Mesendoderm (in vitro differentiated cells): Measurements from ENCODE around the gene PALLD.
"Not testable (repeated sequence)": the region's sequence is repeated elsewhere in the genome, so short reads cannot be mapped to it uniquely, and the experiment has no call there.

Source experiments
- DNase-seq: peaks from one replicate; pipeline ENCODE4 v3.0.0; 2013
- H2AK5ac ChIP-seq: 2 replicates; pipeline ENCODE4 v1.6.1; 2013; ENCODE audit warnings: low read length, inconsistent platforms
- H2BK120ac ChIP-seq: 2 replicates; pipeline ENCODE4 v1.6.1; 2013; ENCODE audit warnings: low read depth, mild to moderate bottlenecking, low read length, moderate library complexity, mixed read lengths
- H2BK15ac ChIP-seq: replicated peaks from 2 replicates; pipeline ENCODE4 v1.6.1; 2013; ENCODE audit warnings: low read depth, mild to moderate bottlenecking, moderate library complexity
- H2BK5ac ChIP-seq: 2 replicates; pipeline ENCODE4 v1.6.1; 2013; ENCODE audit warnings: low read length, inconsistent platforms
- H3K18ac ChIP-seq: 2 replicates; pipeline ENCODE4 v1.6.1; 2013; ENCODE audit warnings: mild to moderate bottlenecking, low read length, mixed read lengths
- H3K23ac ChIP-seq: one replicate; pipeline ENCODE4 v1.6.1; 2013; ENCODE audit warnings: low read length
- H3K27ac ChIP-seq: 2 replicates; pipeline ENCODE4 v1.5.1; 2013; ENCODE audit warnings: low read depth, mild to moderate bottlenecking, inconsistent platforms, low read length, moderate library complexity
- H3K27me3 ChIP-seq: 2 replicates; pipeline ENCODE4 v1.6.1; 2013; ENCODE audit warnings: low read length, control low read depth, mild to moderate bottlenecking, inconsistent platforms; ENCODE audit not compliant: insufficient read depth, poor library complexity
- H3K36me3 ChIP-seq: 2 replicates; pipeline ENCODE4 v1.6.1; 2013; ENCODE audit warnings: low read length, inconsistent platforms; ENCODE audit not compliant: control insufficient read depth, insufficient read depth
- H3K4ac ChIP-seq: one replicate; pipeline ENCODE4 v1.6.1; 2013; ENCODE audit warnings: low read depth, mild to moderate bottlenecking, low read length, moderate library complexity
- H3K4me1 ChIP-seq: 2 replicates; pipeline ENCODE4 v1.6.1; 2013; ENCODE audit warnings: low read depth, low read length, inconsistent platforms; ENCODE audit not compliant: control insufficient read depth
- H3K4me2 ChIP-seq: 2 replicates; pipeline ENCODE4 v1.6.1; 2013; ENCODE audit warnings: low read length
- H3K4me3 ChIP-seq: 2 replicates; pipeline ENCODE4 v1.5.1; 2013; ENCODE audit warnings: mild to moderate bottlenecking, low read length
- H3K56ac ChIP-seq: one replicate; pipeline ENCODE4 v1.6.1; 2013; ENCODE audit warnings: low read length
- H3K79me1 ChIP-seq: 2 replicates; pipeline ENCODE4 v1.6.1; 2013; ENCODE audit warnings: low read length, inconsistent platforms
- H3K79me2 ChIP-seq: 2 replicates; pipeline ENCODE4 v1.6.1; 2013; ENCODE audit warnings: mild to moderate bottlenecking, low read length; ENCODE audit not compliant: control insufficient read depth, insufficient read depth
- H3K9ac ChIP-seq: 2 replicates; pipeline ENCODE4 v1.6.1; 2013; ENCODE audit warnings: low read length, inconsistent platforms
- H4K5ac ChIP-seq: one replicate; pipeline ENCODE4 v1.6.1; 2013; ENCODE audit warnings: low read length
- H4K8ac ChIP-seq: one replicate; pipeline ENCODE4 v1.6.1; 2013; ENCODE audit warnings: low read depth, mild to moderate bottlenecking, control low read depth, low read length, moderate library complexity
- WGBS: extraction: QIAGEN DNeasy Blood & Tissue Kit; methylation state at CpG from one replicate; pipeline ENCODE4 v1.1.7; 2013; ENCODE audit warnings: low lambda C conversion rate, missing lambda C conversion rate; ENCODE audit not compliant: insufficient coverage; ENCODE audit errors: extremely low coverage; 5-methylcytosine and 5-hydroxymethylcytosine counted together

The PALLD gene

GRCh38 chr4:168931215-168931650 is 434.4 kb downstream of the PALLD start:
- DNase-seq = no peak
- Histone ChIP-seq H3K27ac (no peak overlapping the region), H3K18ac (no peak overlapping the region), H4K8ac (no peak overlapping the region), H3K23ac (no peak overlapping the region), H3K4me3 (no peak overlapping the region), H3K56ac (no peak overlapping the region), H3K27me3 (no peaks in the 10 kb centered on the region), H2BK5ac (no peak overlapping the region), H4K5ac (no peak overlapping the region), H2BK15ac (no peak overlapping the region), H3K9ac (no peak overlapping the region), H3K36me3 (no peaks in the 10 kb centered on the region), H3K79me2 (no peaks in the 10 kb centered on the region), H3K4me2 (no peak overlapping the region), H3K4ac (no peak overlapping the region), H3K4me1 (no peaks in the 10 kb centered on the region), H3K79me1 (no peaks in the 10 kb centered on the region), H2AK5ac (no peak overlapping the region), H2BK120ac (no peak overlapping the region)

GRCh38 chr4:168932138-168932537 is 435.3 kb downstream of the PALLD start:
- Histone ChIP-seq H3K79me2 (no peaks in the 10 kb centered on the region), H4K5ac (no peak overlapping the region), H3K4me1 (no peaks in the 10 kb centered on the region), H3K9ac (no peak overlapping the region), H3K4me3 (no peak overlapping the region), H3K18ac (no peak overlapping the region), H3K4ac (no peak overlapping the region), H2BK5ac (no peak overlapping the region), H2BK120ac (no peak overlapping the region), H3K23ac (no peak overlapping the region), H3K36me3 (no peaks in the 10 kb centered on the region), H3K79me1 (no peaks in the 10 kb centered on the region), H3K56ac (no peak overlapping the region), H2AK5ac (no peak overlapping the region), H3K27me3 (no peaks in the 10 kb centered on the region), H3K4me2 (no peak overlapping the region), H4K8ac (no peak overlapping the region), H2BK15ac (no peak overlapping the region), H3K27ac (no peak overlapping the region)
- no peak for DNase-seq

DNA sequence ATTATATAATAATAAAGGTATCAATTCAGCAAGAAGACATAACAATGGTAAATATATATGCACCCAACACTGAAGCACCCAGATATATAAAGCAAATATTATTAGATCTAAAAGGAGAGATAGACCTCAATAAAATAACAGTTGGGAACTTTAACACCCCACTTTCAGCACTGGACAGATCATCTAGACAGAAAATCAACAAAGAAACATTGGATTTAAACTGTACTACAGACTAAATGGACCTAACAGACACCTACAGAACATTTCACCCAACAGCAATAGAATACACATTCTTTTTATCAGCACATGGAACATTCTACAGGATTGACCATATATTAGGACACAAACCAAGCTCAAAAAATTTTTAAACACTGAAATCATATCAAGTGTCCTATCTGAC is 436.6 kb downstream of the PALLD start:
- H3K27me3 ChIP-seq = no peaks in the 10 kb centered on the region
- H4K5ac ChIP-seq = no peak overlapping the region
- H2BK15ac ChIP-seq = no peak overlapping the region
- no peak overlapping the region for H3K23ac ChIP-seq
- H4K8ac ChIP-seq = no peak overlapping the region
- H3K4me1 ChIP-seq = no peaks in the 10 kb centered on the region
- no peak for DNase-seq
- H2AK5ac ChIP-seq = no peak overlapping the region
- H3K4ac ChIP-seq = no peak overlapping the region
- H2BK5ac ChIP-seq = no peak overlapping the region
- H3K27ac ChIP-seq = no peak overlapping the region
- H3K18ac ChIP-seq = no peak overlapping the region
- no peaks in the 10 kb centered on the region for H3K36me3 ChIP-seq
- H3K56ac ChIP-seq = no peak overlapping the region
- H3K79me1 ChIP-seq = no peaks in the 10 kb centered on the region
- no peaks in the 10 kb centered on the region for H3K79me2 ChIP-seq
- no peak overlapping the region for H3K9ac ChIP-seq
- no peak overlapping the region for H3K4me2 ChIP-seq
- H3K4me3 ChIP-seq = no peak overlapping the region
- H2BK120ac ChIP-seq = no peak overlapping the region

DNA sequence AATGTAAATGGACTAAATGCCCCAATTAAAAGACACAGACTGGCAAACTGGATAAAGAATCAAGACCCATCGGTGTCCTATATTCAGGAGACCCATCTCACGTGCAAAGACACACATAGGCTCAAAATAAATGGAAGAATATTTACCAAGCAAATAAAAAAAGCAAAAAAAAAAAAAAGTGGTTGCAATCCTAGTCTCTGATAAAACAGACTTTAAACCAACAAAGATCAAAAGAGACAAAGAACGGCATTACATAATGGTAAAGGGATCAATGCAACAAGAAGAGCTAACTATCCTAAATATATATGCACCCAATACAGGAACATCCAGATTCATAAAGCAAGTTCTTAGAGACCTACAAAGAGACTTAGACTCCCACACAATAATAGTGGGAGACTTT is 440.6 kb downstream of the PALLD start:
- H3K23ac ChIP-seq, H2BK120ac ChIP-seq, H3K27ac ChIP-seq, H3K79me2 ChIP-seq, H2AK5ac ChIP-seq, H4K8ac ChIP-seq, H3K4me1 ChIP-seq, H2BK5ac ChIP-seq, H2BK15ac ChIP-seq, H3K4ac ChIP-seq, H3K56ac ChIP-seq, H3K4me3 ChIP-seq, H3K9ac ChIP-seq, H3K79me1 ChIP-seq, H3K36me3 ChIP-seq, H4K5ac ChIP-seq, H3K18ac ChIP-seq, H3K27me3 ChIP-seq, DNase-seq, H3K4me2 ChIP-seq: not testable (repeated sequence)
- WGBS = no CpG with 5 or more reads among the region's 3 CpGs

- H3K79me2 ChIP-seq = no peaks in the 10 kb centered on the region
- no peak overlapping the region for H3K4me2 ChIP-seq
- H3K4ac ChIP-seq = no peak overlapping the region
- H3K36me3 ChIP-seq = no peaks in the 10 kb centered on the region
- no peak overlapping the region for H3K27ac ChIP-seq
- H3K4me3 ChIP-seq = no peak overlapping the region
- H2AK5ac ChIP-seq = no peak overlapping the region
- H3K4me1 ChIP-seq = no peaks in the 10 kb centered on the region
- no peak overlapping the region for H3K56ac ChIP-seq
- no peak overlapping the region for H2BK15ac ChIP-seq
- no peak overlapping the region for H2BK5ac ChIP-seq
- H3K79me1 ChIP-seq = no peaks in the 10 kb centered on the region
- DNase-seq = peak; percentile 60
- H3K9ac ChIP-seq = no peak overlapping the region
- WGBS = no CpG with 5 or more reads among the region's 3 CpGs
- no peak overlapping the region for H2BK120ac ChIP-seq
- no peak overlapping the region for H4K8ac ChIP-seq
- no peak overlapping the region for H3K23ac ChIP-seq
- H4K5ac ChIP-seq = no peak overlapping the region
- H3K27me3 ChIP-seq = no peaks in the 10 kb centered on the region
- H3K18ac ChIP-seq = no peak overlapping the region
Observed at GRCh38 chr4:168942985-168943384, 446.1 kb downstream of the PALLD start.

DNA sequence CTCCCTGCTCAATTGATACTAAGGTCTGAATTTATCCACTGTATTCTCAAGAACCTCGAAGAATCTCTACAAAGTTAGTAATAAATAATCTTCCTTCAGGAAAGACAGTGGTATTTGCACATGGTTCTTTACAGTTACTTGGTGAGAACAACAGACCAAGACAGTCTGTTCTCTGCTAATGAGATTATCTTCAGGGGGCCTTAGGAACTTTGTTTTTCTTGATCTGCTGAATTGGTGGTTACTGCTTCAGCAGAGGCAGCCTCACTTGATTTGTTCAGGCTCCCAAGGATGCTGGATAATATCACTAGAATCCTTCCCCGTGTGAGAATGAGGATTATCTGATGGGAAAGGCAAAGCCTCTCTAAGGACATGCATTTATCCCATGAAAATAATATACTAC is 448.4 kb downstream of the PALLD start:
- Histone ChIP-seq H3K56ac (no peak overlapping the region), H3K27ac (no peak overlapping the region), H3K18ac (no peak overlapping the region), H3K79me1 (no peaks in the 10 kb centered on the region), H3K79me2 (no peaks in the 10 kb centered on the region), H2BK120ac (no peak overlapping the region), H3K36me3 (no peaks in the 10 kb centered on the region), H3K4me3 (no peak overlapping the region), H2AK5ac (no peak overlapping the region), H3K9ac (no peak overlapping the region), H2BK5ac (no peak overlapping the region), H3K27me3 (no peaks in the 10 kb centered on the region), H4K8ac (no peak overlapping the region), H3K4me2 (no peak overlapping the region), H4K5ac (no peak overlapping the region), H2BK15ac (no peak overlapping the region), H3K4me1 (no peaks in the 10 kb centered on the region), H3K23ac (no peak overlapping the region), H3K4ac (no peak overlapping the region)
- peak; percentile 32 for DNase-seq
- no CpG with 5 or more reads among the region's 2 CpGs for WGBS
